Activated CD8-positive, alpha-beta memory T cell treated with anti-CD3 and anti-CD28 coated beads, Interleukin-2, amount 10 ng/mL, durations not matched to agents 7 days and 5 days (primary cell): Measurements from ENCODE around the gene ABCA8. TPM values are rescaled to one million over a fixed set of nuclear protein-coding genes. Genes with fewer than 3 reads are reported as not detected.
"Not testable (repeated sequence)": the region's sequence is repeated elsewhere in the genome, so short reads cannot be mapped to it uniquely, and the experiment has no call there.

Experiments used
- ATAC-seq: fragments of 150-1000 bp; cut with Tn5 transposase; one replicate; pipeline ENCODE4 v1.10.0; 2021; ENCODE audit warnings: moderate library complexity
- CTCF ChIA-PET: fragments of 350-600 bp; sonication (Branson Sonifier 250); formaldehyde crosslinking; loops from one replicate; lab custom pipeline; 2021; ENCODE audit warnings: antibody characterized with exemption; lab: Charles Lee
- DNase-seq: peaks from one replicate; pipeline ENCODE4 v3.0.0-alpha.2; 2020
- H3K27ac Mint-ChIP-seq: one replicate; pipeline ENCODE4 v1.8.0; 2021; ENCODE audit warnings: mild to moderate bottlenecking, mixed read lengths
- H3K27me3 Mint-ChIP-seq: one replicate; pipeline ENCODE4 v1.8.0; 2021; ENCODE audit warnings: mixed read lengths
- H3K36me3 Mint-ChIP-seq: one replicate; pipeline ENCODE4 v1.8.0; 2021; ENCODE audit warnings: mild to moderate bottlenecking, mixed read lengths
- H3K4me1 Mint-ChIP-seq: one replicate; pipeline ENCODE4 v1.8.0; 2021; ENCODE audit warnings: mixed read lengths
- H3K4me3 Mint-ChIP-seq: one replicate; pipeline ENCODE4 v1.8.0; 2021; ENCODE audit warnings: mild to moderate bottlenecking, moderate library complexity, mixed read lengths
- H3K9me3 Mint-ChIP-seq: one replicate; pipeline ENCODE4 v1.8.0; 2022; ENCODE audit warnings: low read depth, mixed read lengths
- total RNA-seq, 2 experiments: library from RNA; stranded (reverse); gene quantifications; one replicate each; pipeline ENCODE4 v1.2.3, GENCODE V29; 2021

ABCA8 gene
- not detected for total RNA-seq

- H3K9me3 Mint-ChIP-seq, result peaks cover 5% of the 10 kb centered on the region
- H3K27ac Mint-ChIP-seq, result no peak within 1 kb of the TSS
- H3K4me1 Mint-ChIP-seq, result no peaks in the 10 kb centered on the region
- H3K4me3 Mint-ChIP-seq, result no peak within 1 kb of the TSS
- CTCF ChIA-PET, result no interaction called here
- ATAC-seq (no peak), DNase-seq (no peak)
- no peaks in the 10 kb centered on the region for H3K36me3 Mint-ChIP-seq
- peaks cover 2% of the 10 kb centered on the region for H3K27me3 Mint-ChIP-seq
Observed at GRCh38 chr17:68955181-68955841, at the start of gene ABCA8. Gene ABCA8 (minus strand): TSS chr17:68955392. CDS start chr17:68942034, 13,358 bp downstream.

- CTCF ChIA-PET, H3K9me3 Mint-ChIP-seq, H3K27me3 Mint-ChIP-seq, H3K4me3 Mint-ChIP-seq, H3K27ac Mint-ChIP-seq, H3K4me1 Mint-ChIP-seq, ATAC-seq, H3K36me3 Mint-ChIP-seq, DNase-seq: not testable (repeated sequence)
Observed at GRCh38 chr17:69004759-69005158, 49.6 kb upstream of the ABCA8 start.

- H3K27me3 Mint-ChIP-seq, H3K27ac Mint-ChIP-seq, ATAC-seq, H3K9me3 Mint-ChIP-seq, CTCF ChIA-PET, H3K4me1 Mint-ChIP-seq, H3K4me3 Mint-ChIP-seq, H3K36me3 Mint-ChIP-seq, DNase-seq: not testable (repeated sequence)
Observed at GRCh38 chr17:68999743-69000142, 44.6 kb upstream of the ABCA8 start.

GRCh38 chr17:68993112-68993511 is 37.9 kb upstream of the ABCA8 start:
- H3K9me3 Mint-ChIP-seq, result no peaks in the 10 kb centered on the region
- no peak overlapping the region for H3K4me3 Mint-ChIP-seq
- CTCF ChIA-PET, result no interaction called here
- DNase-seq (no peak), ATAC-seq (no peak)
- no peak overlapping the region for H3K27ac Mint-ChIP-seq
- H3K27me3 Mint-ChIP-seq, result no peaks in the 10 kb centered on the region
- H3K4me1 Mint-ChIP-seq, result no peaks in the 10 kb centered on the region
- no peaks in the 10 kb centered on the region for H3K36me3 Mint-ChIP-seq

GRCh38 chr17:68987966-68988365 is 32.8 kb upstream of the ABCA8 start:
- Mint-ChIP-seq H3K9me3 (no peaks in the 10 kb centered on the region), H3K27me3 (no peaks in the 10 kb centered on the region), H3K27ac (no peak overlapping the region), H3K4me3 (no peak overlapping the region), H3K36me3 (no peaks in the 10 kb centered on the region), H3K4me1 (no peaks in the 10 kb centered on the region)
- ATAC-seq (no peak), DNase-seq (no peak)
- CTCF ChIA-PET, result no interaction called here

GRCh38 chr17:68981288-68981687 is 26.1 kb upstream of the ABCA8 start:
- no peak for ATAC-seq
- no peaks in the 10 kb centered on the region for H3K9me3 Mint-ChIP-seq

GRCh38 chr17:68973098-68973846 is 18.1 kb upstream of the ABCA8 start:
- H3K27me3 Mint-ChIP-seq, result no peaks in the 10 kb centered on the region
- CTCF ChIA-PET, result no interaction called here
- H3K36me3 Mint-ChIP-seq, result no peaks in the 10 kb centered on the region
- no peaks in the 10 kb centered on the region for H3K4me1 Mint-ChIP-seq
- ATAC-seq (no peak), DNase-seq (no peak)
- no peaks in the 10 kb centered on the region for H3K9me3 Mint-ChIP-seq
- no peak overlapping the region for H3K4me3 Mint-ChIP-seq
- no peak overlapping the region for H3K27ac Mint-ChIP-seq

More at GRCh38 chr17:68981288-68981687, 26.1 kb upstream of the ABCA8 start:
- Mint-ChIP-seq H3K4me3 (no peak overlapping the region), H3K27me3 (no peaks in the 10 kb centered on the region), H3K4me1 (no peaks in the 10 kb centered on the region), H3K27ac (no peak overlapping the region), H3K36me3 (no peaks in the 10 kb centered on the region)
- no peak for DNase-seq
- CTCF ChIA-PET, result no interaction called here

- no peak overlapping the region for H3K27ac Mint-ChIP-seq
- H3K9me3 Mint-ChIP-seq, result no peaks in the 10 kb centered on the region
- no peak for DNase-seq
- H3K27me3 Mint-ChIP-seq, result no peaks in the 10 kb centered on the region
- no peaks in the 10 kb centered on the region for H3K36me3 Mint-ChIP-seq
- ATAC-seq, result no peak
- no peaks in the 10 kb centered on the region for H3K4me1 Mint-ChIP-seq
- CTCF ChIA-PET, result no interaction called here
- no peak overlapping the region for H3K4me3 Mint-ChIP-seq
Observed at GRCh38 chr17:68972119-68972704, 17.0 kb upstream of the ABCA8 start.

GRCh38 chr17:68969101-68969500 is 13.9 kb upstream of the ABCA8 start:
- DNase-seq (no peak), ATAC-seq (no peak)
- H3K27me3 Mint-ChIP-seq, result no peaks in the 10 kb centered on the region
- no peaks in the 10 kb centered on the region for H3K36me3 Mint-ChIP-seq
- CTCF ChIA-PET, result interaction anchor here (1.5 kb wide), 1 partner anchor 12 kb away, joined by 3 read pairs; no protein-coding TSS in a partner anchor
- no peaks in the 10 kb centered on the region for H3K4me1 Mint-ChIP-seq
- no peaks in the 10 kb centered on the region for H3K9me3 Mint-ChIP-seq
- H3K27ac Mint-ChIP-seq, result no peak overlapping the region
- no peak overlapping the region for H3K4me3 Mint-ChIP-seq

GRCh38 chr17:68963958-68964357 is 8.8 kb upstream of the ABCA8 start:
- DNase-seq (no peak), ATAC-seq (no peak)
- Mint-ChIP-seq H3K27me3 (no peaks in the 10 kb centered on the region), H3K27ac (no peak overlapping the region), H3K4me3 (no peak overlapping the region), H3K4me1 (no peaks in the 10 kb centered on the region), H3K36me3 (no peaks in the 10 kb centered on the region), H3K9me3 (peaks cover 4% of the 10 kb centered on the region)
- CTCF ChIA-PET, result no interaction called here

- ATAC-seq (no peak), DNase-seq (no peak)
- Mint-ChIP-seq H3K27ac (no peak overlapping the region), H3K27me3 (peaks cover 2% of the 10 kb centered on the region), H3K4me3 (no peak overlapping the region), H3K4me1 (no peaks in the 10 kb centered on the region), H3K36me3 (no peaks in the 10 kb centered on the region), H3K9me3 (peaks cover 5% of the 10 kb centered on the region)
- CTCF ChIA-PET, result no interaction called here
Observed at GRCh38 chr17:68961214-68961882, 6.2 kb upstream of the ABCA8 start.

GRCh38 chr17:68959117-68959516 is 3.9 kb upstream of the ABCA8 start:
- H3K4me3 Mint-ChIP-seq, CTCF ChIA-PET, H3K4me1 Mint-ChIP-seq, H3K27ac Mint-ChIP-seq, H3K36me3 Mint-ChIP-seq, H3K27me3 Mint-ChIP-seq, DNase-seq, ATAC-seq, H3K9me3 Mint-ChIP-seq: not testable (repeated sequence)

- H3K4me3 Mint-ChIP-seq, result no peak overlapping the region
Observed at GRCh38 chr17:68957944-68958343, 2.8 kb upstream of the ABCA8 start.

More at GRCh38 chr17:68957944-68958343, 2.8 kb upstream of the ABCA8 start:
- H3K27me3 Mint-ChIP-seq, result peaks cover 2% of the 10 kb centered on the region
- no peaks in the 10 kb centered on the region for H3K4me1 Mint-ChIP-seq
- H3K27ac Mint-ChIP-seq, result no peak overlapping the region
- CTCF ChIA-PET, result interaction anchor here (0.7 kb wide), 1 partner anchor 11 kb away, joined by 3 read pairs; no protein-coding TSS in a partner anchor
- H3K9me3 Mint-ChIP-seq, result peaks cover 5% of the 10 kb centered on the region
- DNase-seq, result no peak
- no peak for ATAC-seq
- H3K36me3 Mint-ChIP-seq, result no peaks in the 10 kb centered on the region
